Measurements from ENCODE around the gene LIF. TPM values are rescaled to one million over a fixed set of nuclear protein-coding genes. Genes with fewer than 3 reads are reported as not detected.

LIF gene
- polyA plus RNA-seq, 4 donors, result 3.0 to 27.9 (median 6.0) TPM

DNA sequence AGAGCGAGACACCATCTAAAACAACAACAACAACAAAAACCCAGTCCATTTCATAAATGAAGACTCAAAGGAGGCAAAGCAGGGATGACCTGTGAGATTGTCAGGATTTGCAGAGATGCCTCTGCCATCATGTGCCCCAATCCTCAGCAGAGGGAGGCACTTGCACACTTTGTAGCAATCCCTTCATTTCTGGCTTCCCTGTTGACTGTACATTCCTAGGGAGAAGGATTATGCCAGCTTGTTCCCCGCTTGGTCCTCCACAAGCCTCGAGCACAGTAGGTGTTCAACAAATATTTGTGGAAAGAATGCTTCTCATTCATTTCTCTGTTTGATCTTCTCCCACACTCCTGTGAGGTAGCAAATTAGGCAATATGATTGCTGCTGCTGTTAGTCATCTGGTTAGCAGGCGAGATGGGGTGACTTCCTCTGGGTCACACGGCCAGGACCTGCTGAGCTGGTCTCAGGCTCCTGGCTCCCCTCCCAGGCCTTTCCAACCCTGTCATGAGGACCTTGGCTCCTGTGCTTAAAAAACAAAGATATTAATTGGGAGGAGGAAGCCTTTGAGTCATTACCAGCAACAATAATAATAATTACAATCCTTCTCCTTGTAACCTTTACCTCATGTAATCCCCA, 34.1 kb downstream of the LIF start:
- Histone ChIP-seq H3K36me3 (ENCODE audit: control insufficient read depth in 3 of 3, insufficient read depth in 2 of 3, low read depth in 1 of 3, low read length in 3 of 3) (no peaks in the 10 kb centered on the region), H3K4me3 (ENCODE audit: low read depth in 1 of 3, low read length in 3 of 3) (no peak overlapping the region), H3K27me3 (ENCODE audit: control insufficient read depth in 3 of 3, insufficient read depth in 3 of 3, low read length in 3 of 3) (no peaks in the 10 kb centered on the region), H3K4me1 (ENCODE audit: control insufficient read depth in 3 of 3, insufficient read depth in 2 of 3, low read depth in 1 of 3, low read length in 2 of 3) (peaks cover 0 to 39% (median 3%) of the 10 kb centered on the region in 3 donors), H3K27ac (ENCODE audit: low read depth in 1 of 3, low read length in 2 of 3) (peak overlapping the region in 2 of 3 donors; percentile 42 to 79), H3K9me3 (ENCODE audit: control insufficient read depth in 2 of 2, insufficient read depth in 1 of 2, low read depth in 1 of 2, low read length in 1 of 2) (no peaks in the 10 kb centered on the region)
- DNase-seq (peak; percentile 71 to 72), FAIRE-seq (no peak)
- WGBS, 3 donors, result 34 to 48% (median 36%) methylated on average over 5 of the region's 5 CpGs

DNA sequence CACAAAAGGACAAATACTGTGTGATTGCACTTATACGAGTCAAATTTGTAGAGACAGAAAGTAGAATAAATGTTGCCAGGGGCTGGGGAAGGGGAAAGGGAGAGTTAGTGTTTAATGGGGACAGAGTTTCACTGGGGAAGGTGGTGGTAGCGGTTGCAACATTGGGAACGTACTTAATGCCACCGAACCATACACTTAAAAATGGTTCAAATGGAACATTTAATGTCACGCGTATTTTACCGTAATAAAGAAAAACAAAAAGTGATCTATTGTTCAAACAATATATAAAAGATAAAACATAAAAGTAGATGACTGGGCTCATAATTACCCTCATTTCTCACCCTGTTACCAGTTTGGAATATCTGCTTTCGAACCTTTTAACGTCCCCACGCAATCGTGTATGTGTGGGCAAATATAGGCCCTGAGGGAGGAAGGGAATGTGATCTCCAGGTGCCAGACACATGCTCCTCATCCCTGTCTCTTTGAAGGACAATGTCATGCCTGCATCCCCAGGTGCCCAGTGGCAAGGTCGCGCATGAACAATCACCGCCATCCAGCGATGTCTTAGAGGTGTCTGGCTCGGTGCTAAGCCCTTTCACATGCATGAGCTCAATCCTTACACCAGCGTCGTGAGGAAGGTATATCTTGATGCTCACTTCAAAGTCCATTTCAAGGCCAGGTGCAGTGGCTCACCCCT, 35.3 kb downstream of the LIF start:
- no peaks in the 10 kb centered on the region for H3K27me3 ChIP-seq (ENCODE audit: control insufficient read depth in 3 of 3, insufficient read depth in 3 of 3, low read length in 3 of 3)
- no peak for FAIRE-seq
- no peaks in the 10 kb centered on the region for H3K36me3 ChIP-seq (ENCODE audit: control insufficient read depth in 3 of 3, insufficient read depth in 2 of 3, low read depth in 1 of 3, low read length in 3 of 3)
- no peak for DNase-seq
- WGBS, 3 donors, result 83 to 93% (median 88%) methylated on average over 18 of the region's 18 CpGs
- H3K4me3 ChIP-seq (ENCODE audit: low read depth in 1 of 3, low read length in 3 of 3), result no peak overlapping the region
- no peak overlapping the region for H3K27ac ChIP-seq (ENCODE audit: low read depth in 1 of 3, low read length in 2 of 3)
- H3K9me3 ChIP-seq (ENCODE audit: control insufficient read depth in 2 of 2, insufficient read depth in 1 of 2, low read depth in 1 of 2, low read length in 1 of 2), result no peaks in the 10 kb centered on the region
- peaks cover 0 to 36% (median 3%) of the 10 kb centered on the region in 3 donors for H3K4me1 ChIP-seq (ENCODE audit: control insufficient read depth in 3 of 3, insufficient read depth in 2 of 3, low read depth in 1 of 3, low read length in 2 of 3)

DNA sequence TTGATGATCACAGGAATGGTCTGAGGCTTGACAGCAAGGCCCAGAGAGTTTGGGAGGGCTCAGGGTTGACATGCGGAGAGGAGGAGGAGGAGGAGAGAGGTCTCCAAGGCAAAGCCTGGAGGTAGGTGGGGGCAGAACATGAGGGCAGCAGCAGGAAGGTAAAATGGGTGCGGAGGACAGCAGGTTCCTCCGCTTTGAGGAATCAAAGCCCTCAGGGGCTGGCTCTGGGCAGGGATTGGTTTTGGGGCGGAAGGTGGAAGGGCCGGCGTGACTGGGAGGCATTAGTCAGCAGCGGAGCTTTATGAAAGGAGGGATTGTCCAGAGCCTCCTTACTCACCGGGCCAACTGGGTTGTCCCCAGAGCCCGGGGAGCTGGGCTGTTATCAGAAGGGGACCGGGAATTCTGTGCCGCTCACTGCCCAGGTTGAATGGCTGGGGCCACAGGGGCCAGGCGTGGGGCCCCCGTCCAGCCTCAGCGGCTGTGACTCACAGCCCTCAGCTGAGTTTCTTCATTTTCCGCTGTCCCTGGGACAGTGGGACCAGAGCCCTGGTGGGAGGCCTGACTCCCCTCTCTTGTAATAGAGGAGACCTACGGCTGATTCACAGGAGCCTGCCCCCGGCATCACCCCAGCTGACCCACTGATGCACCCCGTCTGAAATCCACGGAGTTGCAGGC, 36.2 kb downstream of the LIF start:
- Histone ChIP-seq H3K9me3 (ENCODE audit: control insufficient read depth in 2 of 2, insufficient read depth in 1 of 2, low read depth in 1 of 2, low read length in 1 of 2) (no peaks in the 10 kb centered on the region), H3K36me3 (ENCODE audit: control insufficient read depth in 3 of 3, insufficient read depth in 2 of 3, low read depth in 1 of 3, low read length in 3 of 3) (no peaks in the 10 kb centered on the region), H3K4me3 (ENCODE audit: low read depth in 1 of 3, low read length in 3 of 3) (no peak overlapping the region), H3K27me3 (ENCODE audit: control insufficient read depth in 3 of 3, insufficient read depth in 3 of 3, low read length in 3 of 3) (no peaks in the 10 kb centered on the region), H3K4me1 (ENCODE audit: control insufficient read depth in 3 of 3, insufficient read depth in 2 of 3, low read depth in 1 of 3, low read length in 2 of 3) (peaks cover 0 to 36% (median 3%) of the 10 kb centered on the region in 3 donors), H3K27ac (ENCODE audit: low read depth in 1 of 3, low read length in 2 of 3) (peak overlapping the region in 1 of 3 donors; percentile 14)
- WGBS, 3 donors, result 45 to 74% (median 52%) methylated on average over 18 to 19 of the region's 19 CpGs
- FAIRE-seq (no peak), DNase-seq (peak in 1 of 2 donors; percentile 45)

DNA sequence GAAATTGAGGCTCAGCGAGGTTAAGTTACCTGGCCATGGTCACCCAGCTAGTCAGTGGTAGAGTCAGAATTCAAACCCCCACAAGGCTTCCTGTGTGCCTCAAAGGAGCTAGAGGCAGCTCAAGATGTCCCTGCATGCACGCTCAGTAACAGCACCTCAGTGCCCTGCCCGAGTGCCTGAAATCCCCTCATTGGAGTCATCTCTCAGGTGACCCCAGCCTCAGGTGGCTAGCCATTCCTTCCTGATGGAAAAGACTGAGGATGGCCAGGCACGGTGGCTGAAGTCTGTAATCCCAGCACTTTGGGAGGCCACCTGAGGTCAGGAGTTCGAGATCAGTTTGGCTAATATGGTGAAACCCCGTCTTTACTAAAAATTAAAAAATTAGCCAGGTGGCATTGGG, 36.9 kb downstream of the LIF start:
- Histone ChIP-seq H3K4me3 (ENCODE audit: low read depth in 1 of 3, low read length in 3 of 3) (no peak overlapping the region), H3K27me3 (ENCODE audit: control insufficient read depth in 3 of 3, insufficient read depth in 3 of 3, low read length in 3 of 3) (no peaks in the 10 kb centered on the region), H3K27ac (ENCODE audit: low read depth in 1 of 3, low read length in 2 of 3) (no peak overlapping the region), H3K9me3 (ENCODE audit: control insufficient read depth in 2 of 2, insufficient read depth in 1 of 2, low read depth in 1 of 2, low read length in 1 of 2) (no peaks in the 10 kb centered on the region), H3K36me3 (ENCODE audit: control insufficient read depth in 3 of 3, insufficient read depth in 2 of 3, low read depth in 1 of 3, low read length in 3 of 3) (no peaks in the 10 kb centered on the region), H3K4me1 (ENCODE audit: control insufficient read depth in 3 of 3, insufficient read depth in 2 of 3, low read depth in 1 of 3, low read length in 2 of 3) (peaks cover 0 to 36% (median 3%) of the 10 kb centered on the region in 3 donors)
- DNase-seq (no peak), FAIRE-seq (no peak)
- 92 to 94% (median 93%) methylated on average over 6 of the region's 6 CpGs for WGBS, 3 donors

DNA sequence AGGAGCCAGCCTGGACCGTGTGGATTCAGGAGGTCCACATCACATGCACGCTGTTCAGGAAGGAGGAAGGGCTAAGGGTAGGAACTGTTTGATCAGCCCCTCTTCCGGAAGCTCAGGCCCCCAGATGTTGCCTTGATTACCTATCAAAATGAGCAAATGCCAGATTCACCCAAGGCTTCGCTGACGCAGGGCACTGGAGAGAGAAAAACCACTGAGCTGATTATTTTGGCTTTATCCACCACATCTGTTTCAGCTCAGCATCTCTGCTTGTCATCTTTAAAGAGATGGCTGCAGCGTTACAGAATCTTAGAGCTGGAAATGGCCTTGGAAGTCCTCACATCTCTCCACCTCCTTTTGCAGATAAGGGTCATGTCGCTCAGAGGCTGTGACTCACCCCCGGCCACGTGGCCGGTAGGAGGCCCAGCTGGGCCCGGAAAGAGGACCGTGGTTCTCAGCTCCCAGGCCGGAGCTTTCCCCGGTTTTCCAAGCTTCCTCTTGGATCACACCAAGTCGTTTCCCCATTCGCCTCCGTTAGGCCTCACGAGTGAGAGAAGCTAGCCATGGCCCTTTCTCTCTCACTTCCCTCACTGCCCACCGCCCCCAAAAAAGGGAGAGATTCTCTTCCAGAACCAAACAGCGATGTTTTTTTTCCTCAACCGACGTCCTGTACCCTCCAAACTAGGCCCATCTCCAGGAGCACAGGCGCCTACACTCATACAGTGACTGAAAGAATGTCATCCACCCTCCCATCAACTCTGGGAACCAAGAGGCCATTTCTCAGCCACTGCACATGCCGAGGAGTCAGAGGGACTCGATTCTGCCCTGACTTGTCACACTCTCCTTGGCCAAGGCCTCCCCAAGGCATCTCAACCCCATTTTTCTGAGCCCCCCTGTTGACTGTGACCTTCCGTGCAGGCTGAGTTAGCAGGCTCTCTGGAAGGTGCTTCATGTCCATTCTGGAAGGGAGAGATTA, 37.6 kb downstream of the LIF start:
- peaks cover 0 to 36% (median 3%) of the 10 kb centered on the region in 3 donors for H3K4me1 ChIP-seq (ENCODE audit: control insufficient read depth in 3 of 3, insufficient read depth in 2 of 3, low read depth in 1 of 3, low read length in 2 of 3)
- FAIRE-seq (no peak), DNase-seq (peak; percentile 78 to 81)
- H3K9me3 ChIP-seq (ENCODE audit: control insufficient read depth in 2 of 2, insufficient read depth in 1 of 2, low read depth in 1 of 2, low read length in 1 of 2), result no peaks in the 10 kb centered on the region
- H3K27me3 ChIP-seq (ENCODE audit: control insufficient read depth in 3 of 3, insufficient read depth in 3 of 3, low read length in 3 of 3), result no peaks in the 10 kb centered on the region
- 46 to 58% (median 53%) methylated on average over 26 of the region's 26 CpGs for WGBS, 3 donors
- H3K4me3 ChIP-seq (ENCODE audit: low read depth in 1 of 3, low read length in 3 of 3), result no peak overlapping the region
- H3K27ac ChIP-seq (ENCODE audit: low read depth in 1 of 3, low read length in 2 of 3), result peak overlapping the region; percentile 46 to 75 (median 72)
- H3K36me3 ChIP-seq (ENCODE audit: control insufficient read depth in 3 of 3, insufficient read depth in 2 of 3, low read depth in 1 of 3, low read length in 3 of 3), result no peaks in the 10 kb centered on the region

DNA sequence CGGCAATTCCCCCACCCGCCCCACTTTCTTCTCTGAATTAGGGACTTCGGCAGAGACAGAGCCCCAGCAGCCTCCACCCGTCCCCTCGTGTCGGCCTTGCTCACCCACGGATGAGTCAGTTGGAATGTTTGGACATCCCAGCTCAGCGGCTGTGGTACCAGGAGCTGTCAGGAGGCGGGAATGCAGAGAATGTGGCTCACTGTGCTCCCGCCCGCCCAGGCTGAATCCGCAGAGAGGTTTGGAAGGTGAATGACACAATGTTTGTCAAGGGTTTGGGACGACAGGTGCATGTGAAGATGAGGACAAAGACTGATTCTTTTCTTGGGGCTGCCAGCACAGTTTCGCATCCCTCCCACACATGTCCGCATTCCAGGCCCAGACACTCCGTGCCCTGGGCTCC, 39.6 kb downstream of the LIF start:
- H3K9me3 ChIP-seq (ENCODE audit: control insufficient read depth in 2 of 2, insufficient read depth in 1 of 2, low read depth in 1 of 2, low read length in 1 of 2), result peaks cover 0 to 1% of the 10 kb centered on the region in 2 donors
- H3K36me3 ChIP-seq (ENCODE audit: control insufficient read depth in 3 of 3, insufficient read depth in 2 of 3, low read depth in 1 of 3, low read length in 3 of 3), result no peaks in the 10 kb centered on the region
- 65 to 70% (median 70%) methylated on average over 16 of the region's 16 CpGs for WGBS, 3 donors
- H3K4me1 ChIP-seq (ENCODE audit: control insufficient read depth in 3 of 3, insufficient read depth in 2 of 3, low read depth in 1 of 3, low read length in 2 of 3), result peaks cover 0 to 33% (median 0%) of the 10 kb centered on the region in 3 donors
- no peak overlapping the region for H3K4me3 ChIP-seq (ENCODE audit: low read depth in 1 of 3, low read length in 3 of 3)
- H3K27ac ChIP-seq (ENCODE audit: low read depth in 1 of 3, low read length in 2 of 3), result no peak overlapping the region
- H3K27me3 ChIP-seq (ENCODE audit: control insufficient read depth in 3 of 3, insufficient read depth in 3 of 3, low read length in 3 of 3), result no peaks in the 10 kb centered on the region
- no peak for FAIRE-seq
- DNase-seq, result no peak

DNA sequence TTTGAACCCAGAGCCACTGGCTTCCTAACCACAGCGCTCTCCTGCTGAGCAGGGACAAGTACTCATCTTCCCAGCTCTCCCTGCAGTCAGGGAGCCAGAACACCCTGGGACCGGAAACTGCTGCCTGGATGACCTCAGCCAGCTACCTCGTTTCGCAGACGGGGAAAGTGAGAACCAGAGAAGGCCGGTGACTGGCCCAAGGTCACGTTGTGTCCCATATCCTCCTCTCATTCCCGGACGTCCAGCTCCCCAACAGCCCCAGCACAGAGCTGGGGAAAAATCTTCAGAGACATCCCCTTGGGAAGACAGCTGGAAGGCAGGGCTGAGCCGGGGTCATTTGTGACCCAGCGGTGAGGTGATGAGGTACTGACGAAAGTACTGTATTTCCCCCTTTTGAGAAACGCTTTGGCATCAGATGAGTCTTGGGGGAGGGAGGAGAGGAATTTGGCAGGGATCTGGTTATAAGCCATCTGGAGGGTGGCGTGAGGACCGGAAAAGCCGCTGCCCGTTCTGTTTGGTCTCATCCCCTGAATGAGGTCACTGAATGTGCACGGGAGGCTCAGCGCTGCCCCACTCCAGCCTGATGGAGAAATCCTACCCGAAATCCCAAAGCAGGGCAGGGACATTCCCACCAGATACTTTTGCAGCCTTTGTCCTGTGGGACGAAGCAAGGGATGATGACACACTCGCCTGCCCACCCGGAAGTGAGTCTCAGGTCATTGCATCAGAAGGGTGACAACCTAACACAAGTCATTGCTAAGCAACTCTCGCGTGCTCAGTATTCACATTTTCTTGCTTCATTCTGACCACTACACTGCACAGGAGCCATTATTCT, 41.1 kb downstream of the LIF start:
- DNase-seq, result no peak
- no peak for FAIRE-seq
- peak overlapping the region in 1 of 3 donors; percentile 82 for H3K27ac ChIP-seq (ENCODE audit: low read depth in 1 of 3, low read length in 2 of 3)
- H3K36me3 ChIP-seq (ENCODE audit: control insufficient read depth in 3 of 3, insufficient read depth in 2 of 3, low read depth in 1 of 3, low read length in 3 of 3), result no peaks in the 10 kb centered on the region
- H3K4me3 ChIP-seq (ENCODE audit: low read depth in 1 of 3, low read length in 3 of 3), result no peak overlapping the region
- peaks cover 0 to 29% (median 0%) of the 10 kb centered on the region in 3 donors for H3K4me1 ChIP-seq (ENCODE audit: control insufficient read depth in 3 of 3, insufficient read depth in 2 of 3, low read depth in 1 of 3, low read length in 2 of 3)
- peaks cover 0 to 2% of the 10 kb centered on the region in 2 donors for H3K9me3 ChIP-seq (ENCODE audit: control insufficient read depth in 2 of 2, insufficient read depth in 1 of 2, low read depth in 1 of 2, low read length in 1 of 2)
- H3K27me3 ChIP-seq (ENCODE audit: control insufficient read depth in 3 of 3, insufficient read depth in 3 of 3, low read length in 3 of 3), result no peaks in the 10 kb centered on the region
- WGBS, 3 donors, result 68 to 86% (median 82%) methylated on average over 25 of the region's 25 CpGs

Data from small intestine (tissue), 7 donors.